ENCODE measurements around the gene KHNYN.

Gene KHNYN

DNA sequence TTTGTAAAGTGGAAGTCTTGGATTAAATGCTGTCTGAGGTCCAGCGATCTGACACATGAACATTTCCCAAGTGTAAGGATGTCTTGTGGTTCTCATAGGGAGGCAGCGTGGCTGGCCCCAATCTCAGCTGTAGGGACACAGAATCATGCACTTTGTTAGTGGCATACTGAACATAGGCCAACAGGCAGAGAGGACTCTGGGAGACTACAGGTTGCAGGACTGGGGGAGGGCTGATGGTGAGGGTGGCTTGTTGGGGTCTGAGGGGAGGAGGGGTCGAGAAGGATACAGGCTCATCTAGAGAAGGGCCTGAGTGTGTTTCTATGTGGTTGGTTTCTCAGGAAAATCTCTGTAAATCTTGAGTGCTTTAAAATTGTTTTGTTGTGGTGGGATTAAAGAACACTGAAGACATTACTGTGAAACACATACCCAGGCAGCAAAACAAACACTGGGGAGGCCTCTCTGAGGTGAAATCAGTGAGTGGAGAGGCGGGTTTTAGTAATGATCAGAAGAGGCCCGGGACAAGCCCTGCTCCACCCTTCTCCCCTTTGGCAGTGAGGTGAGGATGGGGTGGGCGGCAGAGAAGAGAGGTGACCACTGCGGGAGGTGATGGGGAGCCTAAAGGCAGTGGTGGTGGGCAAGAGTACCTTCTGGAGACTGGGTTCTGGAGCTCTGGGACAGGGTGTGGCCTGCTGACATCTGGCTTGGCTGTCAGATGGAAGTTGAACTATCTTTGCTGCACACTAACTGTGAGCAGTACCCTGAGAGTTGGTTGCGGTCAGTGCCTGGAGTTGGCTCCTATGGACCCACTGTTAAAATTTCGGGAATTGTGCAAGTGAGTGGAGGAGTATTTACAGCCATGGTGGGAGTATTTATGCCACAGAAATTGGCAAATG is 27.7 kb upstream of the KHNYN start:
- no peak for DNase-seq

DNA sequence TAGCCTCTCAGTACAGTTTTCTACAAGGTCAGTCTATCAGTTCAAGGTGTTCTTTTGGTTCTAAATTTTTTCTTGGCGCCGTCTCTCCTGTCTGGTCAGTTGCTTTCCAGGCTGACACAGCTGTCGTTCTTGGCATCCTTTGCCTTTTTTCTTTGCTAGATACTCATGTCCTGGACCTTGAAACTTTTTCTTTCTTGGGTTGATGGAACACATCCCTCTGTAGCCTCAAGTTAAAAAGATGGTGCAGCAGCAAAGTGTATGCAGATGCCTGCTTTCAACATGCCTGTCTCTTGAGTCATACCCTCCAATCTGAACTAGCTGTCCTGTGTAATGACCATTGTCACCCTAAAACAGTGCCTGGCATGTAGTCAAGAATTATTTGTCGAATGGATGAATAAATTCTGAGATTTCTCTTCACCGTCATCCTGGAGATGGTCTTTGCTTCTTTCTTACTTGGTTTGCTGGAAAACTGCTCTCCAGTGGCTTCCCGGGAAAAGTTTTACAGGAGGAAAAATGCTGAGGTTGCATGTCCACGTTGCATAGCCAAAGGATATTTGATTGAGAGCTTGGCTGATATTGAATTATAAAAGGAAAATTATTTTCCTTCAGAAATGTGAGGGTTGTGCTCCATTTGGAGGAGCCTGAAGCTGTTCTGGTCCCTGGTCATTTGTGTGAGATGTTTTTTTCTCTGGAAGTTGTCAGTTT is 26.3 kb upstream of the KHNYN start:
- no peak for DNase-seq

DNA sequence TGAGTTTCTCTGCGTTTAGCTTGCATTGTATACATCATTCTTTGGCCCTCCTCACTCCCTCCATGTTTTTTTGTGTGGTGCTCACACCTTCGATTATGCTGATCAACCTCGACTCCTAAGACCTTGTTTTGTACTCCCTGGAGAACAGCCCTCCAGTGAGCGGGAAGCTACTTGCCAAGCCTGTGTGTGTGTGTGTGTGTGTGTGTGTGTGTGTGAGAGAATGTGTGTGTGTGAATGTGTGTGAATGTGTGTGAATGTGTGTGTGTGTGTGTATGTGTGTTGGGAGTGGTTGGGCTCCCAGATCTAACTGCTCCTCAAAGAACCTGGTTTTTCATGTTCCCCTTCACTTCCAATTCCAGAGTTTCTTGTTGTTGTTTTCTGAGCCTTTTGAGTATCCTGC is 24.9 kb upstream of the KHNYN start:
- no peak for DNase-seq

DNA sequence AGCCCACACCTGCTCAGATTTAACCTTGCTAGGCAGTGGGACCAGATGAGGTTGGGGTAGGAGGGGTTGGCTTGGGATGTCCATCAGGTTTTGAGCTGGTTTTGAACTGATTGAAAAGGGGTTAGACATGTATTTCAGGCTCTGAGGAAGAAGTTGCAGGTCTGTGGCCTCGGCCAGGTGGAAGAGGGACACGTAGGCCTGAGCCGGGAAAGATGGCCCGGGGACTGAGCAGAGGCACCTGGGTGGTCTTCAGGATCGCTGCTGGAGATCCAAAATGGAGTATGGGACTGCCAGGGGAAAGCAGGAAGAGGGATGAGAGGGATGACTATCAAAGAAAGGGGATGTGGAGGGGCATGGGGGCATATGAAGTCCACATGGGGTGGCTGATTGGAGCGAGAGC is 23.3 kb upstream of the KHNYN start:
- no peak for DNase-seq

DNA sequence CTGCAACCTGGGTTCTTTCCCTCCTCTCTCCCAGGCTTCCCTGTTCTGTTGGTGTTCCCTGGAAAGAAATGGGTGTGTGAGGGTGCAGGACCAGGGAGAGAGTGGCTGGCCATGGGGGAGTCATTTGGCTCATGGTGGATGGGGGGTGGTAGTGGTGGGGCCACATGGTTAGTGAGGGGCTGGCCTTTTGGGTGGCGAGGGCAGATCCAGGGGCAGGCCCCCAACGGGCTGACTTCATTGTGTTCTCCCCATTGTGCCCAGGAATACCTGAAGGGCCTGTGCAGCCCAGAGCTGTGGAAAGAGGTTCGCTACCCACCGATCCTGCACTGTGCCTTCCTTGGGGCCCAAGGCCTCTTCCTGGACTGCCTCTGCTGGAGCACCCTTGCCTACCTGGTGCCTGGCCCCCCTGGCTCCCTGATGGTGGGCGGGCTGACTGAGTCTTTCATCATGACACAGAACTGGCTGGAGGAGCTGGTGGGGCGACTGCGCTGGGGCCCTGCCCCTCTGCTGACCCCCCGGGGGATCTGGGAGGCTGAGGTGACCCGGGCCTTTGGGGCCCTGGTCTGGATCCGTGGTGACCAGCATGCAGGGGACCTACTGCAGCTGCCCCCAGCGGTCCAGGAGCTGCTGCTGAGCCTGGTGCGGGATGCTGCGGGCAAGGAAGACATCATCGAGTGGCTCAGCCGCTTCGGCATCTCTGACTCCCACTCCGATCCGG is 22.0 kb upstream of the KHNYN start:
- no peak for DNase-seq

DNA sequence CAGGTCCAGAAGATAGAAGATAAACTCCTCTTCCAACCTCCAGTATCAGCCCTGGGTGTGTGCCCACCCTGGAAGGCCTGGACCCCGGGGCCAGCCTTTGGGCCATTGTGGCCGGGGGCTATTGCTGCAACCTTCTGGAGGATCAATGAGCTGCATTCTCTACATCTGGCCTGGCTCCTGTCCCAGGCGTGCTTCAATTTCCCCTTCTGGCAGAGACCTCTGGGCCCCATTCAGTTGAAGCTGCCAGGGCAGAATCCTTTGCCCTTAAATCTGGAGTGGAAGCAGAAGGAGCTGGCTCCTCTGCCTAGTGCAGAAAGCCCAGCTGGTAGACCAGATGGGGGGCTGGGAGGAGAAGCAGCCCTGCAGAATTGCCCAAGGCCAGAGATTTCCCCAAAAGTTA is 21.0 kb upstream of the KHNYN start:
- no peak for DNase-seq

DNA sequence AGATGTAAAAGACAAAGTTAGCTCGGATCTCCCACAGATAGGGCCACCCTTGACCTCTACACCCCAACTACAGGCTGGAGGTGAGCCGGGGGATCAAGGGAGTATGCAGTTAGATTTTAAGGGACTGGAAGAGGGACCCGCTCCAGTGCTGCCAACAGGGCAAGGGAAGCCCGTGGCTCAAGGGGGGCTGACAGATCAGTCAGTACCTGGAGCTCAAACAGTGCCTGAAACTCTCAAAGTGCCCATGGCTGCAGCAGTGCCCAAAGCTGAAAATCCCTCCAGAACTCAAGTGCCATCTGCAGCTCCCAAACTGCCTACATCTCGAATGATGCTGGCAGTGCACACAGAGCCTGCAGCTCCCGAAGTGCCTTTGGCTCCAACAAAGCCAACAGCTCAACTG is 20.6 kb upstream of the KHNYN start:
- no peak for DNase-seq

DNA sequence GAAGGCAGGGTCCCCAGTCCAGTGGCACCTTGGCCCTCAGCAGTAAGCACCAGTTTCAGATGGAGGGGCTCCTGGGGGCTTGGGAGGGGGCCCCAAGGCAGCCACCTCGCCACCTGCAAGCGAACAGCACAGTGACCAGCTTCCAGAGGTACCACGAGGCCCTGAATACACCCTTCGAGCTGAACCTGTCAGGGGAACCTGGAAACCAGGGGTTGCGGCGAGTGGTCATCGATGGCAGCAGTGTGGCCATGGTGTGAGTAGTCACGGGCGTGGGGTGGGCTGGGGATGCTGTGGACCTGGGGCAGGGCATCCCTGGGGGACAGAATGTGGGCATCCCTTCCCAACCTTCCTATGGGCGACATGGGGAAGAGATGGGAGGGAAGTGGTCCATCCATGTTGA is 19.8 kb upstream of the KHNYN start:
- no peak for DNase-seq

DNA sequence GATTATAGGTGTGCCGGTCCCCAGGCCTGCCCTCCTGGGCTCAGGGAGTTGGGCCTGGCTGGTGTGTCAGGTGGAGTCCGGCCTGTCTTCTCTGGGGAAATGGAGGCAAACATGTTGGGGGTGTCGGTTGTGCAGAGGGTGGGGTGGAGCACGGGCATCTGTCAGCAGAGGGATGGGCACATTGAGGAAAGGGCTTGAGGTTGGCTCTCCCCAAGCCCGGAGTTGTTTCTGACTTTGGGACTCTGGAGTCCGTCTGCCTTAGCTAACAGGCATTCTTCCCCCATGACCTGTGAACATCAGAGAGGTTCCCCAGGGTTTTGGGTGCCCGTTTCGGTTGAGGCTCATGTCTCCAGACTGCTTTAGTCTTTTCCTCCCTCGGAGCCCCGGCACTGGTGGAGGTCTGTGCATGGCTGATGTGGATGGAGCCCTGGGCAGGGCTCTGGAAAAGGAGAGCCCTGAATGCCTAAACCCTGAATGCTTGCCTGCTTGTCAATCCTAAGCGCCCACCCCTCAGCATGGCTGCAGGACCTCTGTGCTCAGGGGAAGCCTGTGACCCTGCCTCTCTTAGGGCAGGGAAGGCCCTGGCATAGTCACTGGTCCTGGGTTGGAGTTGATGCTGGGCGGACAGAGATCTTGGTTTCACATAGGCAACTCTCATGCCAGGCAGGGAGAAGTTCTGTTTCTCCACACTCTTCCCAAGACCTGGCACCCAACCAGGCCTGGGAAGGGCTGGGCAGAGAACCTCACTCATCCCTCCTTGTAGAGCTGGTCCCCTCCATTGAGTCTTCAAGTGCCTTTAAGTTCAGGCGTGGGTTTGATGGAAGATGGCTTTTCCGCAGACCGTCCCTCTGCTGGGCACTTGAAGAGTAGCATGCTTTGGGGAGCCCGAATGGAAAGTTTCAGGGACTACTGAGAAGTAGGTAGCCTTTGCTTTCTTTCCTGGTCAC is 18.0 kb upstream of the KHNYN start:
- no peak for DNase-seq

DNA sequence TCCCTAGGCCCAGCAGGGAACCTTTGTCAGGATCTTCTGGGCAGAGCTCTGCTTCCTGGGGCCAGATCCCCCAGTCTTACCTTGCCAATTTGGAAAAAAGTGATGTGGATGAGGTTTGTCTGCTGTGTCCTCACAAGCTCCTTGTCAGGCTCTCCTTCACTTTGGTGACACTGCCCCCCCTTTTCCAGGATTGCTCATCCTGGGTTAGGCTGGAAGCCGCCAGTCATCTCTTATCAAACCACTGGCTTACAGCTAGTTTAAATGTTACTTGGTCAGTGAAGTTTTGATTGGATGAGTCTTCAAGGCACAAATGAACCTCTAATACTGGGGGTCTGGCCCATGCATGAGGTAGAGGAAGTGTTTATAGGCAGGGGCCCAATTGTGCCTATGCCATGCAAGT is 15.7 kb upstream of the KHNYN start:
- no peak for DNase-seq

DNA sequence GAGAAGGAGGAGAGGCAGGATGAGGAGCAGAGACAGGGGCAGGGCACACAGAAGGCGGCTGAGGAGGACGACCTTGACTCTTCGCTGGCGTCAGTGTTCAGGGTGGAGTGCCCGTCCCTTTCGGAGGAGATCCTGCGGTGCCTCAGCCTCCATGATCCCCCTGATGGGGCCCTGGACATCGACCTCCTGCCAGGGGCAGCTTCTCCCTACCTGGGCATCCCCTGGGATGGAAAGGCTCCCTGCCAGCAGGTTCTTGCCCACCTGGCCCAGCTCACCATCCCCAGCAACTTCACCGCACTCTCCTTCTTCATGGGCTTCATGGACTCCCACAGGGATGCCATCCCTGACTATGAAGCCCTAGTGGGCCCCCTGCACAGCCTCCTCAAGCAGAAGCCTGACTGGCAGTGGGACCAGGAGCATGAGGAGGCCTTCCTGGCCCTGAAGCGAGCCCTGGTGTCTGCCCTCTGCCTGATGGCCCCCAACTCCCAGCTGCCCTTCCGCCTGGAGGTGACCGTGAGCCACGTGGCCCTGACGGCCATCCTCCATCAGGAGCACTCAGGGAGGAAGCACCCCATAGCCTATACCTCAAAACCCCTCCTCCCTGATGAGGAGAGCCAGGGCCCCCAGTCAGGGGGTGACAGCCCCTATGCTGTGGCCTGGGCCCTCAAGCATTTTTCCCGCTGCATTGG is 14.9 kb upstream of the KHNYN start:
- no peak for DNase-seq

DNA sequence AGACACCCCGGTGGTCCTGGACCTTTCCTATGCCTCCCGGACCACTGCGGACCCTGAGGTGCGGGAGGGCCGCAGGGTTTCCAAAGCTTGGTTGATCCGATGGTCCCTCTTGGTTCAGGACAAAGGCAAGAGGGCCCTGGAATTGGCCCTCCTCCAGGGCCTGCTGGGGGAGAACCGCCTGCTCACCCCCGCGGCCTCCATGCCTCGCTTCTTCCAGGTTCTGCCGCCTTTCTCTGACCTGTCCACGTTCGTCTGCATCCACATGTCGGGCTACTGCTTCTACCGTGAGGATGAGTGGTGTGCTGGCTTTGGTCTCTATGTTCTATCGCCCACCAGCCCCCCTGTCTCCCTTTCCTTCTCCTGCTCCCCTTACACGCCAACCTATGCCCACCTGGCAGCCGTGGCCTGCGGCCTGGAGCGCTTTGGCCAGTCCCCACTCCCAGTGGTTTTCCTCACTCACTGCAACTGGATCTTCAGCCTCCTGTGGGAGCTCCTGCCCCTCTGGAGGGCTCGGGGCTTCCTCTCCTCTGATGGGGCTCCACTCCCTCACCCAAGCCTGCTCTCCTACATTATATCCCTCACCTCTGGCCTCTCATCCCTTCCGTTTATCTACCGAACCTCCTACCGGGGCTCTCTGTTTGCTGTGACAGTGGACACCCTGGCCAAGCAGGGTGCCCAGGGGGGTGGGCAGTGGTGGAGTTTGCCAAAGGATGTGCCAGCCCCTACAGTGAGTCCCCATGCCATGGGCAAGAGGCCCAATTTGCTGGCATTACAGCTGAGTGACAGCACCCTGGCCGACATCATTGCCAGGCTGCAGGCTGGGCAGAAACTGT is 14.1 kb upstream of the KHNYN start:
- DNase-seq, result no peak

DNA sequence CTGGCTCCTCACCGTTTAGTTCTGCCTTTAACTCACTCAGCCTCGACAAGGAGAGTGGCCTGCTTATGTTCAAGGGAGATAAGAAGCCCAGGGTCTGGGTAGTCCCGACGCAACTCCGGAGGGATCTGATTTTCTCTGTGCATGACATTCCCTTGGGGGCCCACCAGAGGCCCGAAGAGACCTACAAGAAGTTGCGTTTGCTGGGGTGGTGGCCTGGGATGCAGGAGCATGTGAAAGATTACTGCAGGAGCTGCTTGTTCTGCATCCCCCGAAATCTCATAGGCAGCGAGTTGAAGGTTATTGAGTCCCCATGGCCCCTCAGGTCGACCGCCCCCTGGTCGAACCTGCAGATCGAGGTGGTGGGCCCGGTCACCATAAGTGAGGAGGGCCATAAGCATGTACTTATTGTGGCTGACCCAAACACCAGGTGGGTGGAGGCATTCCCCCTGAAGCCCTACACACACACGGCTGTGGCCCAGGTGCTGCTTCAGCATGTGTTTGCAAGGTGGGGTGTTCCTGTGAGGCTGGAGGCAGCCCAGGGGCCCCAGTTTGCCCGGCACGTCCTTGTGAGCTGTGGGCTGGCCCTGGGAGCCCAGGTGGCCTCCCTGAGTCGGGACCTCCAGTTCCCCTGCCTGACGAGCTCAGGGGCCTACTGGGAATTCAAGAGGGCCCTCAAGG is 13.4 kb upstream of the KHNYN start:
- no peak for DNase-seq

DNA sequence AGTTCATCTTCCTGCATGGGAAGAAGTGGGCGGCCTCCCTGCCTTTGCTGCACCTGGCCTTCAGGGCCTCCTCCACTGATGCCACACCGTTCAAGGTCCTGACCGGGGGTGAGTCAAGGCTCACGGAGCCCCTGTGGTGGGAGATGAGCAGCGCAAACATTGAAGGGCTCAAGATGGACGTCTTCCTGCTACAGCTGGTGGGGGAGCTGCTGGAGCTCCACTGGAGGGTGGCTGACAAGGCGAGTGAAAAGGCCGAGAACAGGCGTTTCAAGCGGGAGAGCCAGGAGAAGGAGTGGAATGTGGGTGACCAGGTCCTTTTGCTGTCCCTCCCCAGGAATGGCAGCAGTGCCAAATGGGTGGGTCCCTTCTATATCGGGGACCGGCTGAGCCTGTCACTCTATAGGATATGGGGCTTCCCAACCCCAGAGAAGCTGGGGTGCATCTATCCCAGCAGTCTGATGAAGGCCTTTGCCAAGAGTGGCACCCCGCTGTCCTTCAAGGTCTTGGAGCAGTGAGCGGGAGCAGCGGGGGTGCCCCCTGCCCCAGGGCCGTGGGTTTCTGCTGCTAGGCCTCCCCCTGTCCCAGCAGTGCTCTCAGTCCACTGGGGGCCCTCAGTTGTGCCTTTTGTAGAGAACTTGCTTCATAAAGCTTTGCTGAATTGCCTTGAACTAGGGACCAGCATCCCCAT is 12.7 kb upstream of the KHNYN start:
- no peak for DNase-seq

DNA sequence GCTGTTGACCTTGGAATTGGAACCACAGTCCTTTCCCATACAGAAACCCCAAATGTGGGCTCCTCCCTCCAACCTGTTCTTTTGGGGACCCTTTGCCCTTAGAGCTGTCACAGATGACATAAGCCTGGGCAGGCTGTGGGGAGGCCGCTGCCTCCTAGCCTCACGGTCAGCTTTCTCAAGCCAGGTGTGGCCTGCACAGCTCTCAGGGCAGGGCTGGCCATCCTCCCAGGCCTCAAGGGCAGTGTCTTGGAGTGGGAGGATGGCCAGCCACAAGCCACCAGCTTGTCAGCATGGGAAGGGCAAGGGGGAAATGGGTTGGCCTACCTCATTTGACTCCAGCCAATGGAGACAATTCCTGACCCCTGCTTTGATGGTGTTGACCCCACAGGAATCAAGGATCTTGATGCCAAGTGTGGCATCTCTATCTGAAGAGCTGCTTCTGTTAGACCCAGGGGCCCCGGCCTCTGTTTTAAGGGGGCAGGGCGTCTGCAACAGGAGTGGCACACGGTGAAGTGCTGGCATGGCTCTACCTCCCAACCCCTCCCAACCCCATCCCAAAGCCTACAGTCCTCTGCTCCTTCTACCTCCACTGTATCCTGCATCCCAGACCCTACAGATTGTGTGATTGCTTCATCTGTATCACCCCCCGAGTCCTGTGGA is 11.8 kb upstream of the KHNYN start:
- DNase-seq, result no peak

DNA sequence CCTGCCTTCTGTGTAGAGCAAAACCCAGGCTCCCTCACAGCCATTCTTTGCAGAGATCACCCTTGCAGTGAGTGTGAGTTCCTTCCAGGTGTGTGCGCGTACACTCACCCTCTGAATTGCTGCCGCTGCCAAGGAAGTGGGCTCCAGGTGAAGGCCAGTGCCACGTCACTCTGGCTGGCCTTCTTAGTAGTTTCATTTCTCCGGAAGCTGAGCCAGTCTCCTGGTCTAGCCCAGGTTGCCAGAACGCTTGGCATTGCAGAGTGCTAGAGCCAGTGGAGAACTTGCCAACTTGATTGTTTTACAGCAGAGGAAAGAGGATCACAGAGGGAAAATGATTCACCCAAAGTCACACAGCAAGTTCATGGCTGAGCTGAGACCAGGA is 11.3 kb upstream of the KHNYN start:
- no peak for DNase-seq

DNA sequence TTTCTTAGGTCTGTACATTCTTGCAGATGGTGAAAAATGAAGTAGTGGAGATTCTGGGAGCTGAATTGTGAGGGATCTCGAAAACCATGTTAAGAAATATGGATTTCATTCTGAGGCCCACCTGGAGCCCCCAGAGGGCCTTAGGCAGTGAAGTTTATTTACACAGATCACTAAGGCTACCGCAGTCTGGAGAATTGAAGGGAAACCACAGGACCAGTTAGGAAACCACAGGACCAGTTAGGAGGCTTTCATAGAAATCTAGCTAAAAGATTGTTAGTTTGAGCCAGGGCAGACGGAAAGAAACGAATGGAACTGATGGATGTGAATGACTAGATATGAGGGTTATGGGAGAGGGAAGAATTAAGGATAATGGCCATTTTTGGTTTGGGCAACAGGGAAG is 7.5 kb upstream of the KHNYN start:
- DNase-seq, result peak; percentile 18

DNA sequence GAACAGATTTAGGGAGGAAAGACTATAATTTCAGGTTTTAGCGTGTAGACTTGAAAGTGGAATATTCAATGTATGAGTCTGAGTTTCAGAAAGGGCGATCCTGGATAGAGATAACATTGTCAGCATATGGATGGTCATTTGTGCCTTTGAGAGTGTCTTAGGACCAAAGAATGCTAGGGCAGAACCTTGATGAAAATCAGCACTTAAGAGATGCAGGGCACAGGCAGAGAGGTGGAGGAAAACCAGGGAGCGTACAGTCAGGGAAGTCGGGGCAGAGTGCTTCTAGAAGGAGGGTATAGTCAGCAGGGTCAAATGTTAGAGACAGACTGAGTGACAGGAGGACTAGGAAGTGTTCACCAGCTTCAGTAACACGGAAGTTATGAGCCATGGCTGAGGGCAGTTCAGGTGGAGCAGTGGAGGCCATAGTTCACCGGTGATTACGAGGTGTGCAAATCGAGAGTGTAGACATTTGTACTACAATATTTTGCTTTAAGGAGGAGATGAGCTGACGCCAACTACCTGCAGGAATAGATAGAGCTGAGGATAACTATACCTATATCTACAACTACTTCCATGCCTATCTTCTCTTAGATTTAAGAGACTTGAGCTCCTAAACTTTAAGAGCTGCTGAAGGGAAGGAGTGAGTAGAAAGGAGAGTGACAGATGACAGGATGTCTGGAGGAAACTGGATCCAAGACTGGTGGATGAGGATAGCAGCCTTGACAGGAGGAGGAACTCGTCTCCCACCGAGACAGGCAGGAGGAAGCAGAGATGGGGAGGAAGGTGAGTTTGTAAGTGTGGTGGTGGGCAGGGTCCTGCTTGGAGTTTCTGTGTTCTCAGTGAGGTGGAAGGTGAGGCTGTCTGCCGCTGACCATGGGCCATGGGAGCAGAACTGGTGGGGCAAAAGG is 6.8 kb upstream of the KHNYN start:
- DNase-seq, result no peak

Data from KG1 (cell line).